IMR-90 (cell line): ENCODE measurements around the gene DALRD3. TPM values are rescaled to one million over a fixed set of nuclear protein-coding genes. Genes with fewer than 3 reads are reported as not detected.
A peak's percentile ranks its signal among the peaks of the same experiment; 100 is the strongest.

ENCODE experiments used
- ATAC-seq: fragments of 200-7000 bp; cut with Tn5 transposase; 2 replicates; pipeline ENCODE4 v1.9.1; 2020; ENCODE audit warnings: low read depth, mild to moderate bottlenecking, moderate library complexity
- BruUV-seq: library from RNA; stranded (reverse); fragments of 400-500 nt; replicated peaks from 2 replicates; lab custom pipeline; 2021; lab: Mats Ljungman, UMichigan
- CTCF ChIA-PET: fragments of 300-600 bp; formaldehyde crosslinking; extraction: SDS; loops from one replicate; lab custom pipeline; 2021; ENCODE audit warnings: antibody characterized with exemption; lab: Yijun Ruan, JAX
- POLR2A ChIA-PET: fragments of 300-600 bp; sonication (Branson Sonifier 250); formaldehyde crosslinking; loops from one replicate; lab custom pipeline; 2022; ENCODE audit warnings: antibody characterized with exemption; ENCODE audit not compliant: unreplicated experiment; lab: Charles Lee
- DNase-seq: peaks from one replicate; pipeline ENCODE4 v3.0.0; 2013
- H2AFZ ChIP-seq: replicated peaks from 2 replicates; pipeline ENCODE3; 2013; ENCODE audit warnings: low read length, mild to moderate bottlenecking; ENCODE audit not compliant: poor library complexity
- H2AK5ac ChIP-seq: 2 replicates; pipeline ENCODE4 v1.6.1; 2013; ENCODE audit warnings: low read depth, low read length, inconsistent platforms
- H2AK9ac ChIP-seq: replicated peaks from 2 replicates; pipeline ENCODE3; 2013; ENCODE audit warnings: mild to moderate bottlenecking, low read depth, low read length, moderate library complexity; ENCODE audit not compliant: poor library complexity
- H2BK120ac ChIP-seq: 2 replicates; pipeline ENCODE4 v1.6.1; 2013; ENCODE audit warnings: low read depth, low read length, inconsistent platforms
- H2BK15ac ChIP-seq: 3 replicates; pipeline ENCODE4 v1.6.1; 2013; ENCODE audit warnings: low read depth, low read length, inconsistent platforms
- H2BK20ac ChIP-seq: 2 replicates; pipeline ENCODE4 v1.6.1; 2013; ENCODE audit warnings: low read depth, mild to moderate bottlenecking, inconsistent platforms, low read length, moderate library complexity
- H2BK5ac ChIP-seq: 2 replicates; pipeline ENCODE4 v1.6.1; 2013; ENCODE audit warnings: mild to moderate bottlenecking, low read depth, low read length, inconsistent platforms; ENCODE audit not compliant: poor library complexity, severe bottlenecking
- H3K14ac ChIP-seq: replicated peaks from 2 replicates; pipeline ENCODE4 v1.6.1; 2013; ENCODE audit warnings: low read depth, low read length, inconsistent platforms
- H3K18ac ChIP-seq: 2 replicates; pipeline ENCODE4 v1.6.1; 2013; ENCODE audit warnings: low read depth, low read length, control low read depth
- H3K23ac ChIP-seq: 2 replicates; pipeline ENCODE4 v1.6.1; 2013; ENCODE audit warnings: low read depth, low read length, inconsistent platforms
- H3K27ac ChIP-seq: 2 replicates; pipeline ENCODE4 v1.5.1; 2013; ENCODE audit warnings: mild to moderate bottlenecking, control low read depth, low read length; ENCODE audit not compliant: insufficient read depth
- H3K27me3 ChIP-seq: 2 replicates; pipeline ENCODE4 v1.6.1; 2013; ENCODE audit warnings: low read length; ENCODE audit not compliant: control insufficient read depth, insufficient read depth
- H3K36me3 ChIP-seq: 2 replicates; pipeline ENCODE4 v1.6.1; 2013; ENCODE audit warnings: low read length, mixed read lengths; ENCODE audit not compliant: control insufficient read depth, insufficient read depth
- H3K4ac ChIP-seq: 2 replicates; pipeline ENCODE4 v1.6.1; 2013; ENCODE audit warnings: low read depth, low read length, inconsistent platforms
- H3K4me1 ChIP-seq: 2 replicates; pipeline ENCODE4 v1.6.1; 2013; ENCODE audit warnings: low read length, mixed read lengths; ENCODE audit not compliant: control insufficient read depth, insufficient read depth
- H3K4me2 ChIP-seq: 2 replicates; pipeline ENCODE4 v1.6.1; 2013; ENCODE audit warnings: low read depth, mild to moderate bottlenecking, control low read depth, low read length, moderate library complexity
- H3K4me3 ChIP-seq: 2 replicates; pipeline ENCODE4 v1.5.1; 2013; ENCODE audit warnings: low read depth, mild to moderate bottlenecking, control low read depth, low read length, moderate library complexity; ENCODE audit not compliant: insufficient read depth
- H3K56ac ChIP-seq: 2 replicates; pipeline ENCODE4 v1.6.1; 2013; ENCODE audit warnings: low read length, inconsistent platforms; ENCODE audit not compliant: insufficient read depth; ENCODE audit errors: extremely low read depth
- H3K79me1 ChIP-seq, 2 experiments: 2 replicates each; pipeline ENCODE4 v1.6.1; 2013; ENCODE audit warnings: low read length in 2 of 2, inconsistent platforms in 1 of 2, low read depth in 1 of 2
- H3K9ac ChIP-seq: 2 replicates; pipeline ENCODE4 v1.6.1; 2013; ENCODE audit warnings: low read depth, low read length, control low read depth
- H3K9me1 ChIP-seq: 2 replicates; pipeline ENCODE4 v1.6.1; 2013; ENCODE audit warnings: low read length, inconsistent platforms; ENCODE audit not compliant: insufficient read depth
- H3K9me3 ChIP-seq: 2 replicates; pipeline ENCODE4 v1.6.1; 2013; ENCODE audit warnings: low read length; ENCODE audit not compliant: control insufficient read depth, insufficient read depth
- H4K20me1 ChIP-seq: 2 replicates; pipeline ENCODE4 v1.6.1; 2013; ENCODE audit warnings: low read length, inconsistent platforms; ENCODE audit not compliant: insufficient read depth
- H4K5ac ChIP-seq: 2 replicates; pipeline ENCODE4 v1.6.1; 2013; ENCODE audit warnings: mild to moderate bottlenecking, low read depth, low read length, control low read depth
- H4K8ac ChIP-seq, 2 experiments: 2 replicates each; pipeline ENCODE4 v1.6.1; 2013; ENCODE audit warnings: low read depth in 2 of 2, low read length in 2 of 2, control low read depth in 1 of 2, inconsistent platforms in 1 of 2
- H4K91ac ChIP-seq: 2 replicates; pipeline ENCODE4 v1.6.1; 2013; ENCODE audit warnings: low read depth, low read length, inconsistent platforms; ENCODE audit not compliant: insufficient read depth
- BHLHE40 ChIP-seq: fragments of 150-350 bp; IDR thresholded peaks from 2 replicates; pipeline ENCODE4 v1.6.1; 2016; ENCODE audit warnings: mild to moderate bottlenecking, low read depth, low read length
- CHD1 ChIP-seq: IDR thresholded peaks from 2 replicates; pipeline ENCODE4 v1.6.1; 2012; ENCODE audit warnings: low read depth, low read length, improper control_type of control experiment
- CTCF ChIP-seq: conservative IDR thresholded peaks from 2 replicates; pipeline ENCODE4 v1.5.1; 2012; ENCODE audit warnings: mild to moderate bottlenecking, low read depth, low read length, improper control_type of control experiment
- ELK1 ChIP-seq: fragments of 150-350 bp; IDR thresholded peaks from 2 replicates; pipeline ENCODE4 v1.6.1; 2016; ENCODE audit warnings: low read depth, mild to moderate bottlenecking, low read length, moderate library complexity, borderline replicate concordance
- FOS ChIP-seq: fragments of 150-350 bp; IDR thresholded peaks from 2 replicates; pipeline ENCODE4 v1.6.1; 2016; ENCODE audit warnings: low read depth, low read length
- MAFK ChIP-seq: IDR thresholded peaks from 2 replicates; pipeline ENCODE4 v1.6.1; 2012; ENCODE audit warnings: low read depth, low read length, improper control_type of control experiment
- MAZ ChIP-seq: IDR thresholded peaks from 2 replicates; pipeline ENCODE4 v1.6.1; 2012; ENCODE audit warnings: low read depth, mild to moderate bottlenecking, low read length, improper control_type of control experiment, moderate library complexity, borderline replicate concordance
- MXI1 ChIP-seq: IDR thresholded peaks from 2 replicates; pipeline ENCODE4 v1.6.1; 2012; ENCODE audit warnings: low read depth, mild to moderate bottlenecking, low read length, moderate library complexity, borderline replicate concordance
- NFE2L2 ChIP-seq: fragments of 150-350 bp; IDR thresholded peaks from 2 replicates; pipeline ENCODE4 v1.6.1; 2016; ENCODE audit warnings: low read depth, mild to moderate bottlenecking, low read length
- POLR2A ChIP-seq: IDR thresholded peaks from 2 replicates; pipeline ENCODE4 v1.6.1; 2012; ENCODE audit warnings: mild to moderate bottlenecking, low read depth, low read length
- RAD21 ChIP-seq: IDR thresholded peaks from 2 replicates; pipeline ENCODE4 v1.6.1; 2012; ENCODE audit warnings: low read length, improper control_type of control experiment
- RCOR1 ChIP-seq: IDR thresholded peaks from 2 replicates; pipeline ENCODE4 v1.6.1; 2012; ENCODE audit warnings: mild to moderate bottlenecking, low read length, improper control_type of control experiment; ENCODE audit not compliant: insufficient replicate concordance
- RFX5 ChIP-seq: IDR thresholded peaks from 2 replicates; pipeline ENCODE4 v1.8.0; 2012; ENCODE audit warnings: low read depth, mild to moderate bottlenecking, low read length, moderate library complexity
- USF2 ChIP-seq: fragments of 150-350 bp; IDR thresholded peaks from 2 replicates; pipeline ENCODE4 v1.6.1; 2017; ENCODE audit warnings: mild to moderate bottlenecking, antibody characterized with exemption, low read length, low read depth
- WGBS, 2 experiments: methylation state at CpG; one replicate each; pipeline versions ENCODE4 v1.1.5 to v1.1.7; 2013; ENCODE audit warnings: missing lambda C conversion rate in 2 of 2; ENCODE audit not compliant: insufficient read length in 1 of 2; ENCODE audit errors: extremely low coverage in 2 of 2; 5-methylcytosine and 5-hydroxymethylcytosine counted together
- dilution Hi-C: fragments of 300-500 bp; cut with HindIII; formaldehyde crosslinking; loops from one replicate; pipeline ENCODE4 v1.14.3; 2018; ENCODE audit warnings: low sequenced_read_pairs; ENCODE audit not compliant: unreplicated experiment
- in situ Hi-C: fragments of 300-500 bp; cut with MboI; formaldehyde crosslinking; loops from 3 replicates; pipeline ENCODE4 v1.14.3; 2019; ENCODE audit warnings: low sequenced_read_pairs, inconsistent platforms, mixed read lengths
- intact Hi-C: fragments of 100-400 bp; cut with micrococcal nuclease; formaldehyde crosslinking; loops from 2 replicates; pipeline ENCODE4 v1.10.0; 2022
- polyA plus RNA-seq, 3 experiments: library from polyadenylated mRNA; depleted of rRNA; stranded (reverse); fragments of >200 nt; gene quantifications; 2 replicates each; pipeline ENCODE4 v1.2.3, GENCODE V29; 2012; ENCODE audit warnings: low replicate concordance in 1 of 3
- total RNA-seq: library from RNA; depleted of rRNA; stranded (reverse); fragments of >200 nt; gene quantifications from 2 replicates; pipeline ENCODE4 v1.2.3, GENCODE V29; 2012

Gene DALRD3
- total and polyA plus RNA-seq, 2 of the 4 experiments (the other 2 are of a cell fraction) = 27.8 to 42.2 TPM

- no peak overlapping the region for H3K27ac ChIP-seq
- intact Hi-C loops = no loop called here
Observed at GRCh38 chr3:49032646-49033304, 14.4 kb upstream of the DALRD3 start.

More at GRCh38 chr3:49032646-49033304, 14.4 kb upstream of the DALRD3 start:
- H3K14ac ChIP-seq = no peak overlapping the region
- ATAC-seq = no peak
- no peaks in the 10 kb centered on the region for H3K9me3 ChIP-seq
- POLR2A ChIA-PET = no interaction called here
- H3K4me3 ChIP-seq = no peak overlapping the region
- no peak overlapping the region for H3K56ac ChIP-seq
- H3K79me1 ChIP-seq = peaks cover 24 to 41% of the 10 kb centered on the region in 2 experiments
- in situ Hi-C loops (no loop called here), dilution Hi-C loops (no loop called here)
- H2AFZ ChIP-seq = no peak overlapping the region
- H2AK5ac ChIP-seq = no peak overlapping the region
- H3K9ac ChIP-seq = no peak overlapping the region
- WGBS, 2 experiments = no CpG with 5 or more reads among the region's 6 CpGs
- peaks cover 40% of the 10 kb centered on the region for H3K36me3 ChIP-seq
- H2AK9ac ChIP-seq = peak overlapping the region; percentile 37
- no peak overlapping the region for H3K4me2 ChIP-seq
- H3K27me3 ChIP-seq = no peaks in the 10 kb centered on the region
- BruUV-seq = no TSS peak
- H2BK20ac ChIP-seq = no peak overlapping the region
- no peak overlapping the region for H2BK15ac ChIP-seq
- no peak overlapping the region for H4K5ac ChIP-seq
- H3K4me1 ChIP-seq = peaks cover 7% of the 10 kb centered on the region
- peaks cover 10% of the 10 kb centered on the region for H3K9me1 ChIP-seq
- CTCF ChIA-PET = interaction anchor here (1.5 kb wide), 1 partner anchor 10 kb away, joined by 7 read pairs; the partner anchor contains the start of gene NDUFAF3
- H2BK5ac ChIP-seq = no peak overlapping the region
- no peak overlapping the region for H2BK120ac ChIP-seq
- TF ChIP-seq NFE2L2 (no peak), ELK1 (no peak), MAFK (no peak), BHLHE40 (no peak), USF2 (no peak), RFX5 (no peak), MXI1 (no peak), FOS (no peak), CHD1 (no peak), RCOR1 (no peak), MAZ (no peak), POLR2A (no peak), CTCF (no peak), RAD21 (no peak)
- H4K91ac ChIP-seq = no peak overlapping the region
- H3K23ac ChIP-seq = no peak overlapping the region
- no peak overlapping the region for H3K18ac ChIP-seq
- H4K8ac ChIP-seq = no peak overlapping the region
- no peak for DNase-seq
- H3K4ac ChIP-seq = no peak overlapping the region
- H4K20me1 ChIP-seq = no peaks in the 10 kb centered on the region; the same call in 1 of the 2 replicates
